HL-60 (cell line): ENCODE data around the gene MSI2.

ENCODE experiments used
- CTCF ChIP-seq: IDR thresholded peaks from one replicate; pipeline ENCODE4 v1.5.1; 2011; ENCODE audit warnings: low read length, control low read depth, inconsistent platforms; ENCODE audit not compliant: insufficient read depth
- POLR2AphosphoS5 ChIP-seq: IDR thresholded peaks from 2 replicates; pipeline ENCODE4 v1.6.1; 2012; ENCODE audit warnings: low read depth
- REST ChIP-seq: IDR thresholded peaks from 2 replicates; pipeline ENCODE4 v1.6.1; 2012; ENCODE audit warnings: low read depth; ENCODE audit not compliant: insufficient replicate concordance
- SPI1 ChIP-seq: IDR thresholded peaks from 2 replicates; pipeline ENCODE4 v1.6.1; 2012; ENCODE audit warnings: low read depth, mild to moderate bottlenecking, borderline replicate concordance

GRCh38 chr17:57517273-57517631 is 260.9 kb downstream of the MSI2 start:
- TF ChIP-seq POLR2AphosphoS5 (no peak), CTCF (no peak), REST (no peak), SPI1 (no peak)
